Keratinocyte (primary cell): ENCODE data around the gene ERBIN. TPM values are rescaled to one million over a fixed set of nuclear protein-coding genes. Genes with fewer than 3 reads are reported as not detected.

ENCODE experiments used
- DNase-seq: peaks from one replicate; pipeline ENCODE4 v3.0.0-alpha.2; 2011; ENCODE audit warnings: low read depth, missing footprints, low spot score
- FAIRE-seq: peaks from 2 replicates; lab custom pipeline; 2011; peaks lifted over from hg19 to GRCh38; lab: Jason Lieb, UNC
- H2AFZ ChIP-seq: 2 replicates; pipeline ENCODE4 v1.6.0; 2012; ENCODE audit warnings: low read length, control low read depth, inconsistent platforms; ENCODE audit not compliant: control insufficient read depth
- H3K27ac ChIP-seq: 2 replicates; pipeline ENCODE4 v1.5.1; 2011; ENCODE audit warnings: low read length; ENCODE audit not compliant: control insufficient read depth, insufficient read depth
- H3K27me3 ChIP-seq: 3 replicates; pipeline ENCODE4 v1.6.0; 2011; ENCODE audit warnings: low read length; ENCODE audit not compliant: control insufficient read depth, insufficient read depth; ENCODE audit errors: extremely low read depth
- H3K36me3 ChIP-seq, 2 experiments: 2 replicates in 1 of 2; 3 replicates in 1 of 2; pipeline ENCODE4 v1.5.1; 2011; ENCODE audit warnings: low read length in 2 of 2, mild to moderate bottlenecking in 1 of 2; ENCODE audit not compliant: control insufficient read depth in 2 of 2, insufficient read depth in 2 of 2; ENCODE audit errors: extremely low read depth in 1 of 2
- H3K4me1 ChIP-seq: 3 replicates; pipeline ENCODE4 v1.5.1; 2011; ENCODE audit warnings: low read length; ENCODE audit not compliant: control insufficient read depth, insufficient read depth; ENCODE audit errors: extremely low read depth
- H3K4me2 ChIP-seq: 3 replicates; pipeline ENCODE4 v1.6.0; 2011; ENCODE audit warnings: low read depth, low read length; ENCODE audit not compliant: control insufficient read depth, insufficient read depth; ENCODE audit errors: extremely low read depth
- H3K4me3 ChIP-seq, 3 experiments: fragments of 200-600 bp in 1 of 3; sonication (generic) in 1 of 3; 2 replicates in 2 of 3; 3 replicates in 1 of 3; pipeline ENCODE4 v1.5.1; 2011 to 2016; ENCODE audit warnings: low read length in 3 of 3, mild to moderate bottlenecking in 3 of 3, control low read depth in 2 of 3, inconsistent platforms in 1 of 3, low read depth in 1 of 3, mixed read lengths in 1 of 3, mixed run types in 1 of 3, moderate library complexity in 1 of 3; ENCODE audit not compliant: control insufficient read depth in 2 of 3, insufficient read depth in 2 of 3; ENCODE audit errors: extremely low read depth in 1 of 3
- H3K79me2 ChIP-seq: 2 replicates; pipeline ENCODE4 v1.6.0; 2012; ENCODE audit warnings: low read length; ENCODE audit not compliant: control insufficient read depth, insufficient read depth
- H3K9ac ChIP-seq: 3 replicates; pipeline ENCODE4 v1.6.0; 2011; ENCODE audit warnings: low read length; ENCODE audit not compliant: control insufficient read depth, insufficient read depth; ENCODE audit errors: extremely low read depth
- H3K9me1 ChIP-seq: 3 replicates; pipeline ENCODE4 v1.6.0; 2011; ENCODE audit warnings: low read length; ENCODE audit not compliant: control insufficient read depth, insufficient read depth; ENCODE audit errors: extremely low read depth
- H3K9me3 ChIP-seq: 2 replicates; pipeline ENCODE4 v1.5.1; 2012; ENCODE audit warnings: low read depth, low read length; ENCODE audit not compliant: control insufficient read depth
- H4K20me1 ChIP-seq: 3 replicates; pipeline ENCODE4 v1.6.0; 2011; ENCODE audit warnings: low read length; ENCODE audit not compliant: control insufficient read depth, insufficient read depth; ENCODE audit errors: extremely low read depth
- EZH2 ChIP-seq: IDR thresholded peaks from one replicate; pipeline ENCODE4 v1.6.1; 2012; ENCODE audit warnings: inconsistent platforms, mild to moderate bottlenecking, low read length, moderate library complexity
- dilution Hi-C: fragments of 300-500 bp; cut with MboI; formaldehyde crosslinking; loops from one replicate; pipeline ENCODE4 v1.7.0; 2020; ENCODE audit warnings: low sequenced_read_pairs; ENCODE audit not compliant: extremely low pct_ligation_motif_present
- polyA plus RNA-seq, 5 experiments: library from polyadenylated mRNA; depleted of rRNA in 3 of 5; stranded (reverse) in 3 of 5; stranded (forward) in 1 of 5; unstranded in 1 of 5; fragments of >200 nt; gene quantifications; 1 replicate in 1 of 5; 2 replicates in 3 of 5; 3 replicates in 1 of 5; pipeline versions ENCODE4 v1.2.1 to v1.2.3, GENCODE V29; 2011 to 2012; ENCODE audit warnings: missing spikeins in 2 of 5, low read depth in 1 of 5, low replicate concordance in 1 of 5
- TF ChIP-seq, protein P1 (sequence below), 3 experiments: IDR thresholded peaks in 1 of 3; conservative IDR thresholded peaks in 1 of 3; optimal IDR thresholded peaks in 1 of 3; 2 replicates in 2 of 3; 3 replicates in 1 of 3; pipeline versions ENCODE3 to v1.5.1; 2011; ENCODE audit warnings: low read length in 3 of 3, mild to moderate bottlenecking in 3 of 3, moderate library complexity in 2 of 3, control low read depth in 1 of 3, inconsistent platforms in 1 of 3; ENCODE audit not compliant: insufficient read depth in 2 of 3; ENCODE audit errors: extremely low read depth in 1 of 3

Gene ERBIN
- polyA plus RNA-seq, 1 donor (not counting 4 experiments of a cell fraction or from before 2014, with no cell fraction given) = 30.6 TPM

DNA sequence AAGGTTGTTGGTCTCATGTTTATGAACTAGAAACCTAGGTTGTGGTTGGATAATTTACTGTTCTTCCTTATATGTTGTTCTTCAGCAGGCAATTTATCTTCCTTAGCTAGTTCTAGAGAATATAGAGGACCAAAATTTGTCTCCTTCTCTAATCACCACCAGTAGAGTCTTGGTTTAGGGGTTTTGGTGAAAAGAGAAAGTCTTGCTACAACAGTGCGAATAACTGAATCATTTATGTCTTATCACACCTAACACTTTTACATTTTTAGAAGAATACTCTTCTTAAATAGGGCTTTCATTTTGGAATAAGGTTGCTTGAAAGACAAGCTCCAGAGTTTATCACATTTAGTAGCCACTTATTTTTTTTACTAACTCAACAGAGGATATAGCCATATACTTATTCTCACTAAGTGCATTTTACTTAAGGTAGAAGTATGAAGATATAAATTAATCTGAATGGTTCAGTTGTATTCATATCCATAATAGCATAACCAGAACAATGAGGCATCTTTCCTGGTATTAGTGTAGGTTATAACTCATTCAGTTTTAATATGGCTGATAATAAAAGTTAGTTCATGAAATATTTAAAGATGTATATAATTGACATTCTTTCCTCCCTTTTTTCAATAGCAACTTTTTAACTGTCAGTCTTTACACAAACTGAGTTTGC, 67.9 kb downstream of the ERBIN start:
- TF ChIP-seq EZH2 = no peak
- TF ChIP-seq, protein P1, sequence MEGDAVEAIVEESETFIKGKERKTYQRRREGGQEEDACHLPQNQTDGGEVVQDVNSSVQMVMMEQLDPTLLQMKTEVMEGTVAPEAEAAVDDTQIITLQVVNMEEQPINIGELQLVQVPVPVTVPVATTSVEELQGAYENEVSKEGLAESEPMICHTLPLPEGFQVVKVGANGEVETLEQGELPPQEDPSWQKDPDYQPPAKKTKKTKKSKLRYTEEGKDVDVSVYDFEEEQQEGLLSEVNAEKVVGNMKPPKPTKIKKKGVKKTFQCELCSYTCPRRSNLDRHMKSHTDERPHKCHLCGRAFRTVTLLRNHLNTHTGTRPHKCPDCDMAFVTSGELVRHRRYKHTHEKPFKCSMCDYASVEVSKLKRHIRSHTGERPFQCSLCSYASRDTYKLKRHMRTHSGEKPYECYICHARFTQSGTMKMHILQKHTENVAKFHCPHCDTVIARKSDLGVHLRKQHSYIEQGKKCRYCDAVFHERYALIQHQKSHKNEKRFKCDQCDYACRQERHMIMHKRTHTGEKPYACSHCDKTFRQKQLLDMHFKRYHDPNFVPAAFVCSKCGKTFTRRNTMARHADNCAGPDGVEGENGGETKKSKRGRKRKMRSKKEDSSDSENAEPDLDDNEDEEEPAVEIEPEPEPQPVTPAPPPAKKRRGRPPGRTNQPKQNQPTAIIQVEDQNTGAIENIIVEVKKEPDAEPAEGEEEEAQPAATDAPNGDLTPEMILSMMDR (optimal IDR thresholded peaks at IDR 0.05 in 1 of 3, IDR thresholded peaks at IDR 0.05 in 1 of 3, conservative IDR thresholded peaks at IDR 0.05 in 1 of 3; ENCODE audit: extremely low read depth in 1 of 3, insufficient read depth in 2 of 3, low read length in 3 of 3) = no peak
- Histone ChIP-seq H3K9me3 (no peaks in the 10 kb centered on the region), H3K9me1 (no peaks in the 10 kb centered on the region), H3K4me1 (no peaks in the 10 kb centered on the region), H3K27me3 (no peaks in the 10 kb centered on the region), H3K4me2 (no peak overlapping the region), H3K27ac (no peak overlapping the region), H3K9ac (no peak overlapping the region), H2AFZ (no peak overlapping the region), H3K79me2 (peaks cover 29% of the 10 kb centered on the region), H3K36me3 (peaks cover 0 to 2% of the 10 kb centered on the region in 2 experiments), H3K4me3 (no peak overlapping the region), H4K20me1 (no peaks in the 10 kb centered on the region)
- dilution Hi-C loops = no loop called here
- no peak for DNase-seq
- no peak for FAIRE-seq

DNA sequence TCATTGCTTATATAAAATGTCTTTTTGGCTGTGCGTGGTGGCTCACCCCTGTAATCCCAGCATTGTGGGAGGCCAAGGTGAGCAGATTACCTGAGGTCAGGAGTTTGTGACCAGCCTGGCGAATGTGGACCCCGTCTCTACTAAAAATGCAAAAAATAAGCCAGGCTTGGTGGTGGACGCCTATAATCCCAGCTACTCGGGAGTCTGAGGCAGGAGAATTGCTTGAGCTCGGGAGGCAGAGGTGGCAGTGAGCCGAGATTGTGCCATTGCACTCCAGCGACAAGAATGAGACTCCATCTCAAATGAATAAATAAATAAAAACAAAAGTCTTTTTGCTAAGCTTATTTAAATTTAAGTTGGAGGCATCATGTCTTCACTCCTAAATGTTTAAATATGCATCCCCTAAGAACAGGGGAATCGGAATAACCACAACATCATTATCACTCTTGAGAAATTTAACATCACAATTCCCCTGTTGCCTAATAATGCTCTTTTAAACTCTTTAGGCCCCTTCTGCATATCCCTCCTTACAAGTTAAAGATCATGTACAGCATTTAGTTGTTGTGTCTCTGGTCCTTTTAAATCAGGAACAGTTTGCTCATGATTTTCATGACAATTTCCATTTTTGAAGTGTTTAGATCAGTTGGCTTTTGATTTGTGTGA, 72.8 kb downstream of the ERBIN start:
- H3K36me3 ChIP-seq = peaks cover 0 to 3% of the 10 kb centered on the region in 2 experiments
- FAIRE-seq = no peak
- no peak overlapping the region for H3K4me3 ChIP-seq
- no peaks in the 10 kb centered on the region for H3K4me1 ChIP-seq
- no peaks in the 10 kb centered on the region for H3K27me3 ChIP-seq
- H3K9ac ChIP-seq = no peak overlapping the region
- TF ChIP-seq, protein P1 (optimal IDR thresholded peaks at IDR 0.05 in 1 of 3, IDR thresholded peaks at IDR 0.05 in 1 of 3, conservative IDR thresholded peaks at IDR 0.05 in 1 of 3; ENCODE audit: extremely low read depth in 1 of 3, insufficient read depth in 2 of 3, low read length in 3 of 3) = no peak
- no peak for TF ChIP-seq EZH2
- H3K4me2 ChIP-seq = no peak overlapping the region
- DNase-seq = no peak
- H3K9me1 ChIP-seq = no peaks in the 10 kb centered on the region
- H3K9me3 ChIP-seq = no peaks in the 10 kb centered on the region
- no peak overlapping the region for H2AFZ ChIP-seq
- no peaks in the 10 kb centered on the region for H4K20me1 ChIP-seq
- dilution Hi-C loops = no loop called here
- H3K79me2 ChIP-seq = peaks cover 59% of the 10 kb centered on the region
- no peak overlapping the region for H3K27ac ChIP-seq
